Upper lobe of left lung (tissue), 4 donors: ENCODE measurements around the gene ETFA.

Experiments used
- CTCF ChIP-seq, 6 experiments: fragments of 450-650 bp in 4 of 6; fragments of 200-600 bp in 2 of 6; sonication (generic) in 2 of 6; IDR thresholded peaks; one replicate each; pipeline ENCODE4 v1.5.1; 2016 to 2019; ENCODE audit warnings: antibody characterized with exemption in 6 of 6
- POLR2A ChIP-seq, 4 donors: fragments of 450-650 bp; IDR thresholded peaks; one replicate each; pipeline ENCODE4 v1.5.1; 2016 to 2017; ENCODE audit warnings: antibody characterized with exemption in 4 of 4, mild to moderate bottlenecking in 2 of 4

DNA sequence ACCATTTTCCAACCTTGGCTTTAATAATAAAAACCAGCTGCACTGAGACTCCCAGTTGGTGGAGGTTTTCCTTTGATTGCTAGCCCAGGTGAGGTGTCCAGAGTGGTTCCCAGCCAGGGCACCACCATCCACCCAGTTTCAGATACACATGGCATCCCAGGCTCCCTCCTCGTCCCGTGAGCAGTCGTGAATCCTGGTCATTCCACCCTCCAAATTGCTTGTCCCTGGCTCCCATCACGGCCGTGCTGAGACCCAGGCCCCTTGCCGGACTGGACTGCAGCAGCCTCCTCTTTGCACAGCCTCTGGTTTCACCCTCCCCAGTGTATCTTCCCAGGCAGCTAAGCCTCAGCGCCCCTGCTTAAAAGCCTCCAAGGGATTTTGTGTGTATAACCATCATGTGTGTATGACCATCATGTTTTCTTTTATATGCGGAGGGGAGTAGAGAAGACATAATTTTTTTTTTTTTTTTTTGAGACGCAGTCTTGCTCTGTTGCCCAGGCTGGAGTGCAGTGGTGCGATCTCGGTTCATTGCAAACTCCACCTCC, 106.3 kb downstream of the ETFA start:
- TF ChIP-seq CTCF (IDR thresholded peaks at IDR 0.05) (no peak), POLR2A (IDR thresholded peaks at IDR 0.05) (no peak)
